OCI-LY1 (cell line): ENCODE results near the gene ACTA1.

ENCODE experiments used
- EZH2 ChIP-seq: fragments of 200-600 bp; sonication (generic), shearing (Covaris generic); IDR thresholded peaks from 2 replicates; pipeline ENCODE4 v1.8.0; 2017; ENCODE audit warnings: borderline replicate concordance, mixed run types, mild to moderate bottlenecking, antibody characterized with exemption, low read length, moderate library complexity, mixed read lengths
- TF ChIP-seq, protein P1 (sequence below): fragments of 200-600 bp; sonication (generic), shearing (Covaris generic); IDR thresholded peaks from 2 replicates; pipeline ENCODE4 v1.5.1; 2017; ENCODE audit warnings: mild to moderate bottlenecking, antibody characterized with exemption, low read length, moderate library complexity, mixed read lengths

DNA sequence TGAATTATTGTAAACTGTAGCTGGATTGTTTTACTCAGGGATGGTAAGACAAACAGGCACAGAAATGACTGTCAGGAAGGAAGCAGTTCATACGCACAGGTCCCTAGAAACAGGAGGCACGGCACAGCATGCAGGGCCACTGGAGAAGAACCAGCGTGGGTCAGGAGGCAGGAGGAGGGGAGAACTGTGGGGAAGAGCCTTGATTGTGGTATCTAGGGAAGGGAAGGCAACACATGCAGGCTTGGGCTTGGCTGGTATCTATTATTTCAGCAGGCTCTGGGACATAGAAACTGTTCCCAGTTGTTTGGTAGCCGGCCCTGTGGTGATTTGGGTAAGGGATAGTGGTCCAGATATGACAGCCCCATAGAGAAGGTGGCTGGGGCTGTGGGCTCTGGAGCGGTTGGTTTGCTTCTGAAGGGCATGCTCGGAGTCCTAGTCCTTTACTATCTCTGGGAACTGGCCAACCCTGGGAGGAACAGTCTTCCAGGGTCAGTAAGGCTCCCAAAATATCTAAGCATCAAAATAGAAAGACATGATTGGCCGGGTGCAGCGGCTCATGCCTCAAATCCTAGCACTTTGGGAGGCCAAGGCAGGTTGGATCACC, 47.9 kb downstream of the ACTA1 start:
- no peak for TF ChIP-seq EZH2
- TF ChIP-seq, protein P1, sequence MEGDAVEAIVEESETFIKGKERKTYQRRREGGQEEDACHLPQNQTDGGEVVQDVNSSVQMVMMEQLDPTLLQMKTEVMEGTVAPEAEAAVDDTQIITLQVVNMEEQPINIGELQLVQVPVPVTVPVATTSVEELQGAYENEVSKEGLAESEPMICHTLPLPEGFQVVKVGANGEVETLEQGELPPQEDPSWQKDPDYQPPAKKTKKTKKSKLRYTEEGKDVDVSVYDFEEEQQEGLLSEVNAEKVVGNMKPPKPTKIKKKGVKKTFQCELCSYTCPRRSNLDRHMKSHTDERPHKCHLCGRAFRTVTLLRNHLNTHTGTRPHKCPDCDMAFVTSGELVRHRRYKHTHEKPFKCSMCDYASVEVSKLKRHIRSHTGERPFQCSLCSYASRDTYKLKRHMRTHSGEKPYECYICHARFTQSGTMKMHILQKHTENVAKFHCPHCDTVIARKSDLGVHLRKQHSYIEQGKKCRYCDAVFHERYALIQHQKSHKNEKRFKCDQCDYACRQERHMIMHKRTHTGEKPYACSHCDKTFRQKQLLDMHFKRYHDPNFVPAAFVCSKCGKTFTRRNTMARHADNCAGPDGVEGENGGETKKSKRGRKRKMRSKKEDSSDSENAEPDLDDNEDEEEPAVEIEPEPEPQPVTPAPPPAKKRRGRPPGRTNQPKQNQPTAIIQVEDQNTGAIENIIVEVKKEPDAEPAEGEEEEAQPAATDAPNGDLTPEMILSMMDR, result no peak
